Transverse colon (tissue), 4 donors: Measurements from ENCODE around the gene NEURL1. TPM values are rescaled to one million over a fixed set of nuclear protein-coding genes. Genes with fewer than 3 reads are reported as not detected.

Experiments
- DNase-seq: peaks from one replicate; pipeline ENCODE4 v3.0.0-alpha.2; 2019
- H3K27ac ChIP-seq, 4 donors: fragments of 200-600 bp; sonication (generic); 2 replicates each; pipeline ENCODE4 v1.5.1; 2016 to 2018; ENCODE audit warnings: inconsistent platforms in 4 of 4
- H3K27me3 ChIP-seq: fragments of 200-600 bp; sonication (generic); 2 replicates; pipeline ENCODE4 v1.5.1; 2017; ENCODE audit warnings: inconsistent platforms
- H3K36me3 ChIP-seq, 4 donors: fragments of 200-600 bp; sonication (generic); 2 replicates each; pipeline ENCODE4 v1.5.1; 2017 to 2019; ENCODE audit warnings: inconsistent platforms in 4 of 4
- H3K4me1 ChIP-seq, 4 donors: fragments of 200-600 bp; sonication (generic); 2 replicates each; pipeline ENCODE4 v1.5.1; 2017 to 2020; ENCODE audit warnings: inconsistent platforms in 4 of 4
- H3K4me3 ChIP-seq, 4 donors: fragments of 200-600 bp; sonication (generic); 1 replicate in 1 of 4; 2 replicates in 3 of 4; pipeline versions ENCODE4 v1.5.1 to v1.6.1; 2017 to 2019; ENCODE audit warnings: inconsistent platforms in 4 of 4
- H3K9me3 ChIP-seq, 2 donors: fragments of 200-600 bp; sonication (generic); 2 replicates each; pipeline ENCODE4 v1.5.1; 2017 to 2019; ENCODE audit warnings: inconsistent platforms in 2 of 2
- CTCF ChIP-seq, 5 experiments: fragments of 200-600 bp in 3 of 5; fragments of 450-650 bp in 2 of 5; sonication (generic) in 3 of 5; IDR thresholded peaks; 1 replicate in 2 of 5; 2 replicates in 3 of 5; pipeline ENCODE4 v1.5.1; 2016 to 2017; ENCODE audit warnings: antibody characterized with exemption in 5 of 5, inconsistent platforms in 3 of 5, mild to moderate bottlenecking in 2 of 5, moderate library complexity in 1 of 5
- EP300 ChIP-seq: sonication (generic); formaldehyde crosslinking; IDR thresholded peaks from one replicate; pipeline ENCODE4 v1.6.1; 2017; ENCODE audit warnings: antibody characterized with exemption, low read depth
- POLR2A ChIP-seq: fragments of 450-650 bp; IDR thresholded peaks from one replicate; pipeline ENCODE4 v1.6.1; 2016; ENCODE audit warnings: antibody characterized with exemption, mild to moderate bottlenecking, moderate library complexity
- POLR2AphosphoS5 ChIP-seq, 3 donors: sonication (generic); formaldehyde crosslinking; IDR thresholded peaks; one replicate each; pipeline ENCODE4 v1.6.1; 2016; ENCODE audit warnings: antibody characterized with exemption in 3 of 3
- WGBS, 2 donors: methylation state at CpG; one replicate each; pipeline ENCODE4 v1.1.5; 2018; ENCODE audit warnings: low coverage in 1 of 2; 5-methylcytosine and 5-hydroxymethylcytosine counted together
- in situ Hi-C, 4 donors: fragments of 200-750 bp; cut with MboI; loops; one replicate each; pipeline versions ENCODE4 v1.15.0 to v1.15.1; 2017; ENCODE audit warnings: low sequenced_read_pairs in 3 of 4, low pct_ligation_motif_present in 1 of 4, low pct_unique_long_range_greater_than_20kb in 1 of 4
- intact Hi-C: fragments of 100-400 bp; cut with DNase I; formaldehyde crosslinking; loops from one replicate; pipeline ENCODE4 v1.15.1; 2023; ENCODE audit warnings: low total_unique reads
- total RNA-seq, 4 donors: library from RNA; depleted of rRNA; stranded (reverse); fragments of >200 nt; gene quantifications; one replicate each; pipeline ENCODE4 v1.1.0, GENCODE V29; 2016

The NEURL1 gene
- total RNA-seq, 4 donors from 2014 or later = 36.7 to 177 (median 55.8) TPM

GRCh38 chr10:103619424-103620351 is 126.2 kb downstream of the NEURL1 start:
- intact Hi-C loops = no loop called here
- peak overlapping the region; percentile 47 to 68 (median 51) for H3K27ac ChIP-seq
- H3K36me3 ChIP-seq = peaks cover 0 to 9% (median 2%) of the 10 kb centered on the region in 4 donors
- TF ChIP-seq CTCF (IDR thresholded peaks at IDR 0.05) = no peak
- in situ Hi-C loops = loop anchor here in 1 of 4 donors (25.0 kb wide), 1 partner anchor 243 kb away; the partner anchor contains the start of gene SH3PXD2A
- H3K9me3 ChIP-seq = no peaks in the 10 kb centered on the region
- H3K4me3 ChIP-seq = no peak overlapping the region
- peaks cover 3 to 48% (median 16%) of the 10 kb centered on the region in 4 donors for H3K4me1 ChIP-seq
- WGBS, 2 donors = 0 to 84% methylated on average over 1 to 20 of the region's 22 CpGs
- DNase-seq = no peak
- no peaks in the 10 kb centered on the region for H3K27me3 ChIP-seq

- no peaks in the 10 kb centered on the region for H3K9me3 ChIP-seq
- peak overlapping the region in 3 of 4 donors; percentile 47 to 68 (median 53) for H3K27ac ChIP-seq
- intact Hi-C loops (no loop called here), in situ Hi-C loops (loop anchor here in 1 of 4 donors (25.0 kb wide), 1 partner anchor 242 kb away; the partner anchor contains the start of gene SH3PXD2A)
- H3K4me1 ChIP-seq = peaks cover 3 to 43% (median 16%) of the 10 kb centered on the region in 4 donors
- H3K27me3 ChIP-seq = no peaks in the 10 kb centered on the region
- H3K4me3 ChIP-seq = no peak overlapping the region
- peaks cover 0 to 9% (median 2%) of the 10 kb centered on the region in 4 donors for H3K36me3 ChIP-seq
- DNase-seq = no peak
- TF ChIP-seq CTCF (IDR thresholded peaks at IDR 0.05) = no peak
- no peak for TF ChIP-seq POLR2A
- no peak for TF ChIP-seq POLR2AphosphoS5 (IDR thresholded peaks at IDR 0.05)
- TF ChIP-seq EP300 = no peak
- 76 to 83% methylated on average over 1 to 7 of the region's 7 CpGs for whole genome bisulfite sequencing, 2 donors
Observed at GRCh38 chr10:103620352-103620740, 126.8 kb downstream of the NEURL1 start.

GRCh38 chr10:103620891-103621782 is 127.6 kb downstream of the NEURL1 start:
- 90 to 100% methylated on average over 1 to 15 of the region's 15 CpGs for WGBS, 2 donors
- Histone ChIP-seq H3K9me3 (no peaks in the 10 kb centered on the region), H3K4me3 (no peak overlapping the region), H3K27me3 (no peaks in the 10 kb centered on the region), H3K27ac (peak overlapping the region in 1 of 4 donors; percentile 57), H3K36me3 (peaks cover 0 to 9% (median 4%) of the 10 kb centered on the region in 4 donors), H3K4me1 (peaks cover 3 to 40% (median 16%) of the 10 kb centered on the region in 4 donors)
- TF ChIP-seq POLR2AphosphoS5 (IDR thresholded peaks at IDR 0.05) = no peak
- TF ChIP-seq POLR2A = no peak
- no peak for TF ChIP-seq EP300
- no peak for TF ChIP-seq CTCF (IDR thresholded peaks at IDR 0.05)
- no peak for DNase-seq
- in situ Hi-C loops = loop anchor here in 1 of 4 donors (25.0 kb wide), 1 partner anchor 241 kb away; the partner anchor contains the start of gene SH3PXD2A
- intact Hi-C loops = no loop called here

- H3K36me3 ChIP-seq = peaks cover 0 to 16% (median 6%) of the 10 kb centered on the region in 4 donors
- peaks cover 3 to 34% (median 15%) of the 10 kb centered on the region in 4 donors for H3K4me1 ChIP-seq
- intact Hi-C loops = no loop called here
- in situ Hi-C loops = loop anchor here in 1 of 4 donors (25.0 kb wide), 1 partner anchor 241 kb away; the partner anchor contains the start of gene SH3PXD2A
- TF ChIP-seq EP300 = no peak
- TF ChIP-seq POLR2AphosphoS5 (IDR thresholded peaks at IDR 0.05) = no peak
- TF ChIP-seq CTCF (IDR thresholded peaks at IDR 0.05) = no peak
- no peak for TF ChIP-seq POLR2A
- no peaks in the 10 kb centered on the region for H3K9me3 ChIP-seq
- peak overlapping the region in 1 of 4 donors; percentile 57 for H3K27ac ChIP-seq
- H3K27me3 ChIP-seq = no peaks in the 10 kb centered on the region
- no peak for DNase-seq
- no peak overlapping the region for H3K4me3 ChIP-seq
- 69 to 83% methylated on average over 3 to 4 of the region's 4 CpGs for WGBS, 2 donors
Observed at GRCh38 chr10:103621783-103622125, 128.2 kb downstream of the NEURL1 start.
